ENCODE measurements around the gene STRADA. TPM values are rescaled to one million over a fixed set of nuclear protein-coding genes. Genes with fewer than 3 reads are reported as not detected.

Gene STRADA
- total RNA-seq, 1 donor from 2014 or later, result 3.2 TPM

GRCh38 chr17:63783522-63783921 is 41.9 kb upstream of the STRADA start:
- H3K27me3 ChIP-seq, result no peaks in the 10 kb centered on the region
- no peaks in the 10 kb centered on the region for H3K4me1 ChIP-seq
- TF ChIP-seq CTCF (IDR thresholded peaks at IDR 0.05), result no peak
- intact Hi-C loops (cut with DNase I), result no loop called here
- no peak overlapping the region for H3K27ac ChIP-seq
- H3K9me3 ChIP-seq, result no peaks in the 10 kb centered on the region
- no peak overlapping the region for H3K4me3 ChIP-seq
- DNase-seq (ENCODE audit: low spot score in 2 of 2), result no peak
- peaks cover 21 to 22% of the 10 kb centered on the region in 2 donors for H3K36me3 ChIP-seq

DNA sequence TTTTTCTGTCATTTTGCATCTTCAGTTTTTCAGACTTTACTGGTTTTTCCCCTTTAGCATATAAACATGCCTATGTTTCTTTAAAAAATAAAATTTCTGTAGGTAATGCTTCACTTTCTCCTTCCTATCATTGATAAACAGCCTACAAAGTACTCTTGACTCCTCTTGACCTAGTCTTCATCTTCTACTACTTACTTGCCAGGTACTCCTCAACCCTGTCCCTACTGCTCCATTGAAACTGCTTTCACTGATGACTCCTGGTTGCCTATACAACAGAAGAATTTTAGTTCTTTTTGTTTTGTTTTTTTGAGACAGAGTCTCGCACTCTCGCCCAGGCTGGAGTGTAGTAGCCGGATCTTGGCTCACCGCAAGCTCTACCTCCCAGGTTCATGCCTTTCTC is 39.3 kb upstream of the STRADA start:
- H3K4me1 ChIP-seq, result peaks cover 2 to 3% of the 10 kb centered on the region in 2 donors
- no peaks in the 10 kb centered on the region for H3K27me3 ChIP-seq
- peaks cover 10 to 15% of the 10 kb centered on the region in 2 donors for H3K36me3 ChIP-seq
- no peak for TF ChIP-seq CTCF (IDR thresholded peaks at IDR 0.05)
- no peak overlapping the region for H3K27ac ChIP-seq
- intact Hi-C loops (cut with DNase I), result no loop called here
- no peaks in the 10 kb centered on the region for H3K9me3 ChIP-seq
- no peak for DNase-seq (ENCODE audit: low spot score in 2 of 2)
- H3K4me3 ChIP-seq, result no peak overlapping the region

DNA sequence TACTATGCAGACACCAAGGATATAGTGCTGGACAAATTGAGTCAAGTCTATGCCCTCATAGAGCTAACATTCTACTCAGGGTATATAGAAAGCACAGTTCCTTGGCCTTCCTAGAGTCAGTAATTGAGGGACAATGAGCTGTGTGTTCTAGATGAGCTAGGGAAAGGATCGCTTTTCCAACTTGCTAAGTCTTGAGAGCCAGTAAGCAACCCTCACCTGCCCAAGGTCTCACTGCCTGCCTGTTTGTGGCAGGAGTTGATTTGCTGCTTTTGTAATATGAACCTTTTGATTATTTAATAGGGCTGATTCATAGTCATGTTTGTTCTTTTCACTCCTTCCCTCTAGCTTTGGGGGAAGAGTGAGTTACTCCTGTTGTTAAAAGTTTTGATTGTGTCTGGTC is 38.9 kb upstream of the STRADA start:
- Histone ChIP-seq H3K4me3 (no peak overlapping the region), H3K4me1 (peaks cover 4 to 6% of the 10 kb centered on the region in 2 donors), H3K9me3 (no peaks in the 10 kb centered on the region), H3K27ac (no peak overlapping the region), H3K36me3 (peaks cover 10 to 15% of the 10 kb centered on the region in 2 donors), H3K27me3 (no peaks in the 10 kb centered on the region)
- intact Hi-C loops (cut with DNase I), result no loop called here
- no peak for TF ChIP-seq CTCF (IDR thresholded peaks at IDR 0.05)
- no peak for DNase-seq (ENCODE audit: low spot score in 2 of 2)

- peaks cover 4 to 25% of the 10 kb centered on the region in 2 donors for H3K4me1 ChIP-seq
- no peaks in the 10 kb centered on the region for H3K27me3 ChIP-seq
- H3K36me3 ChIP-seq, result peaks cover 7 to 11% of the 10 kb centered on the region in 2 donors
- no peak for TF ChIP-seq CTCF (IDR thresholded peaks at IDR 0.05)
- H3K4me3 ChIP-seq, result peak overlapping the region; percentile 89 to 97
- H3K27ac ChIP-seq, result no peak overlapping the region
- intact Hi-C loops (cut with DNase I), result no loop called here
- no peaks in the 10 kb centered on the region for H3K9me3 ChIP-seq
- no peak for DNase-seq (ENCODE audit: low spot score in 2 of 2)
Measured at GRCh38 chr17:63775420-63775819, 33.8 kb upstream of the STRADA start.

GRCh38 chr17:63774969-63775265 is 33.3 kb upstream of the STRADA start:
- Histone ChIP-seq H3K27me3 (no peaks in the 10 kb centered on the region), H3K4me3 (peak overlapping the region; percentile 89 to 97), H3K9me3 (no peaks in the 10 kb centered on the region), H3K36me3 (peaks cover 6 to 11% of the 10 kb centered on the region in 2 donors), H3K27ac (peak overlapping the region; percentile 97 to 98), H3K4me1 (peaks cover 4 to 25% of the 10 kb centered on the region in 2 donors)
- no peak for TF ChIP-seq CTCF (IDR thresholded peaks at IDR 0.05)
- intact Hi-C loops (cut with DNase I), result no loop called here
- DNase-seq (ENCODE audit: low spot score in 2 of 2), result no peak

All from ascending aorta (tissue), 2 donors.